Measurements from ENCODE around the gene DNAJA4.
A peak's percentile ranks its signal among the peaks of the same experiment; 100 is the strongest.

Gene DNAJA4

DNA sequence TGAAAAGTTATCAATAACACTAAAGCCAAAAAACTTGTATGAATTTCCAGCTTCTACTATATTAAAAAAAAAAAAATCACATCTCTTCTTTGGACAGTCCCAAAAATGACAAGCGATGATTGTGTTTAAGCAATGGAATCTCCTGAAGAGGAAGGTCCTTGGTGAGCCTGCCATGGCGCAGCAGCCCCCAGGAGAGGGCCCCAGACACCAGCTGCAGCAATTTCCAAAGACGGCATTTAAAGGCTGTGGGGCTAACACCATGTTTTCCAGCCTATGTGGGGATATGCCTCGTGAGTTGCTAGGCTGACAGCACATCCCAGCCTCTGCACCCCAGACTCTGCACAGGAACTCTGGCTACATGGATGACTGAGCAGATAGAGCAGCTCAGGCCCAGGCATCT, 20.4 kb downstream of the DNAJA4 start:
- DNase-seq: no peak

GRCh38 chr15:78290222-78290621, 25.9 kb downstream of the DNAJA4 start:
- no peak for DNase-seq

DNA sequence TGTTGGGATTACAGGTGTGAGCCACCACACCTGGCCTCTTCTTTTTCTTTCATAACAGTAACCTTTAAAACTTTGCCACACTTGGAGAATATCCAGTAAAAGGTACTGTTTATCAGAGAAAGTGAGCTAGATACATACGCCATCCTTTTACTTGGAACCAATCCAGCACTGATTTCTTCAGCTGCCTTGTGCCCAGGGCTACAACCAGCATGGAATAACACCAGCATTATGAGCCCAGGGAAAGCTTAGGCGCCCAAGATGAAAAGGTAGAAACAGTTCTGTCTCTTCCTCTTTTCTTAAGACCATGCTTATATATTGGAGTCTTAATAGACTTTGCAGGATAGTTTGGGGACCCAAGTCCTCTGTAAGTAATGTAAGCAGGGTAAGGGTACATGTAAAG, 26.7 kb downstream of the DNAJA4 start:
- no peak for DNase-seq

GRCh38 chr15:78291698-78292097, 27.3 kb downstream of the DNAJA4 start:
- no peak for DNase-seq

DNA sequence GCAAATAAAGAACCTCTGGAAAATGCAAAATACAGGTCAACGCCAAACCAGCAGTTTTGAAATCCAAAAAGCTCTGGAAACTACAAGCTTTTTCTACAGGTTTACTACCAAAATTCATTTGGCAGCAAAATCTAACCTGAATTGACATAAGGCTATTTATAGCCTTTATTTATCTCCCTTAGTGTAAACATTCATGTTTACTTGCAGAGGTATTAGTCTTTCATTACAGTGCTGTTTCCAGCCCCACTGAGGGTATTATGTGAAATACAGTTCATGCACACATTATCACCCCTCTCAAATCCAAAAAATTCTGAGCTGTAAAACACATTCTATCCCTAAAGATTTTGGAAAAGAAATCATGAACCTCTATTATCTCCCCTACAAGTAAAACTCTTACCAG, 27.9 kb downstream of the DNAJA4 start:
- no peak for DNase-seq

GRCh38 chr15:78299101-78299930, 35.0 kb downstream of the DNAJA4 start, which contains the start of gene SKIC8:
Gene SKIC8, minus strand, starts transcription at chr15:78299609. Its CDS starts 3,923 bp downstream, at chr15:78295686.
- peak; percentile 88 to 92 for DNase-seq

DNA sequence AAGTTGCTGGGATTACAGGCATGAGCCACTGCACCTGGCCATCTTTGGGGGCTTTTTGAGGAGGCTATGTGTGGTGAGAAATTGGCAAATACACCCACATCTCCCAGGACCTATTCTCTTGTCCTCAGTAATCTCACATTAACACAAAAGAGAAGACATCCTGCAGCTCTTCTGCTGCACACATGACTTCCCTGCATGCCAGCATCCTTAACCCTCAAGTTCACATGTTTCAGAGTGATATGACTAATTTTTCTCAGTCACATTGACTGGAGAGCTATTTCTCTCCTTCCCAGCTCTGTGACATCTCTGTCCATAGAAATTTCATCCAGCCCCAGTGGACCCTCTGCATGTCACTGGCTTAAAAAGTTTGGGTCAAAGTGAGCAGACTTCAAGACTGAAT, 37.0 kb downstream of the DNAJA4 start:
- no peak for DNase-seq

- no peak for DNase-seq
Measured at GRCh38 chr15:78301828-78302227, 37.5 kb downstream of the DNAJA4 start.

DNA sequence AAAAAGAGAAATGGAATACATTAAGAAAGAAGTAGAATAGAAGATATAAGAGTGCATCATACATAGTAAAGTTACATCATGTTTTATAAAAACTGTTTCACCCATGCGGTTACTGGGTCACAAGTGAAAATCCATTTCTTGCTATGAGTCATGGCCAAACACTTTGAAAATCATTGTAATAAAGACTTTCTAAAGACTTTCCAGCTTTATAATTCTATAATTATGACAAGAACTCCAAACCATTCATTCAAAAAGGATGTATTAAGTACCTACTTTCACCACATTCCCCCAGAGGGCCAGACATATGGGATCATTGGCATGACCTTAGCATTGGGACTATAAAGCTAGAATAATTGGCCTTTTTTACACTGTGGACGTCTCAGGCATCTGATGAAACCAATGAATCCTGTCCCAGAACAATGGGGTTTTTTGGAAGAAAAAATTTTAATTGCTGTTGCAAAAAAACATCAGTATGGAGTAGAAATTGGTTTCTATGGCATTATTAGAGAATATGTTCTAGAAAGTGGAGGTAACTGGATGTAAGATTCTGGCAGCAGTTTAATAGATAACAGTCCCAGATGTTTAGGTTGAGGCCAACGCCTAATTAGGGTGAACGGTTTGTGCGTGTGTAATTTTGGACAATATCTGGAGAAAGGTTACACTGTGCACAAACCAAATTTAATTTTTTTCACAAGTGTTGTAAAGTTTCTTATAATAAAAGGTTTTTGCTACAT, 38.4 kb downstream of the DNAJA4 start:
- no peak for DNase-seq

- no peak for DNase-seq
Measured at GRCh38 chr15:78304216-78305066, 40.1 kb downstream of the DNAJA4 start.

GRCh38 chr15:78306176-78306774, 41.9 kb downstream of the DNAJA4 start:
- DNase-seq: no peak

- DNase-seq: peak in 1 of 2 donors; percentile 24
Measured at GRCh38 chr15:78307976-78308375, 43.6 kb downstream of the DNAJA4 start.

DNA sequence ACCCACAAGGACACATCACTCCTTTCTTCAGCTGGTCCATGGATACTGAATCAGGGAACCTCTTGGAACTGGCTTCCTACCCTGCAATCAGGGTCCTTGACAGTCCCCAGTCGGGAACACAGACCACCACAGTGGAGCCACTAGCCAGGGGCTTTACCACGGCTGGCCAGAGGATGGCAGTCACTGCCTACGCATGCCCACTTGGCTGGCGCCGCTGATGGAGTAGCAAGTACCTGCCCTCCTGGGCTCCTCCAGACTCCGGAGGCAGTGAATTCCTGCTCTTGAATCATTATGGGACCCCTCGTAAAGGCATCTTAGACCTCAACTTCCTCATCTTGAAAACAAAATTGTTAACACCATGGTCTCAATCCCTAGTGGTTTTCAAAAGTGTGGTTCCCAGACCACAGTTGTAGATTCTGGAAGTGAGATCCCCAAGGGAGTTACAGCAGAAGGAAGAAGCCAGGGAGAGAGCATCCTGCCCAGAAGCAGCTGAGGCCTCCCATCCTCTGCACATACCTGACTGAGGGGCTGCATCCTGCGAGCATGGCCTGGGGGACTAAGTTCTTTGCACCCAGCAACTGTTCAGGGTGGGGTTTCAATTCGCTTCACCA, 44.2 kb downstream of the DNAJA4 start:
- DNase-seq: peak; percentile 32 to 47

- DNase-seq: no peak
Measured at GRCh38 chr15:78311292-78311691, 46.9 kb downstream of the DNAJA4 start.

GRCh38 chr15:78312536-78312935, 48.2 kb downstream of the DNAJA4 start:
- no peak for DNase-seq

GRCh38 chr15:78312957-78313356, 48.6 kb downstream of the DNAJA4 start:
- DNase-seq: no peak

DNA sequence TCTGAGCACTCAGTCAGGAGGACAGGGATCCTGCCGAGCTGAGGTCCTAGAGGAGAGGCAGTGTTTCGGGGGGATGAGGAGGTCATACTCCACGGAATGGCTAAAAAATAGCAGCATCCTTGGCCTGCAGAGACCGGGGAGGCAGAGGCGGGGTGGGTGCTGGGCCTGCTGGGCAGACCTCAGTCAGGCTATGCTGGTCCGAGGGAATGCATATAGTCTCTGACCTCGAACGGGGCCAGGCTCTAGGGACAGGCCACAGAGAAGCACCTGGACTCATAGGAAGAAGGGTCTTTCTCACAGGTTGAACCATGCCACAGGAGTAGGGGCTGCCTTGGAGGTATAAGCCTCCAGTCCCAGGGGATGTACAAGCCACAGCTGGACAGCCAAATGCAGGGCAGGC, 49.0 kb downstream of the DNAJA4 start:
- no peak for DNase-seq

GRCh38 chr15:78314181-78314581, 49.8 kb downstream of the DNAJA4 start:
- DNase-seq: no peak

DNA sequence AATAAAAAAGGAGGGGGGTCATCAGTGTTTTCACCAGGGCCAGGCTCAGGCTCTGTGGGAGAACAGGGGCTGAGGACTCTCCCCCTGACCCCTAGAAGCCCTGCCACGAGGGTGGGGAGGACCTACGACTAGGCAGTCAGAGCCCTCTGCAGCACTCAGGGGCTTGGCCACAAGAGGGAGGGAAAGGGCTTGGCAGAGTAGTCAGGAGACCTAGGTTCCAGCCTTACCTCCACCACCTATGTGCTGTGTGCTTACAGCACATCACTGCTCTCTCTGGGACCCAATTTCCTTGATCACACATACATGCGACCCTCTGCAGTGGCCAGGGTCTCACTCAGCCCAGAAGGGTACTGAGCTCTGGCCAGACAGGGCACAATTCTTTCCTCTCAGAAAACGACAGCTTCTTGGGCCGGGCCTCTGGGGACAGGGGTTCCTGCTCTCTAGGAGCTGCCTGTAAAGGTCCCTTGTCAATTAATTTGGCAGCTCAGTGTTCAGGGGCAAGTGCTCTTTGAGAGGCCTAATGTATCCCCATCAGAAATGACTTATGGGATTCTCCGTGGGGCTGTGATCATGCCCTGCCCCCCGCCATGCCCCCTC, 51.4 kb downstream of the DNAJA4 start:
- DNase-seq: no peak

- no peak for DNase-seq
Measured at GRCh38 chr15:78316283-78317083, 52.1 kb downstream of the DNAJA4 start.
